Spleen (tissue), 11 donors: Measurements from ENCODE around the gene NUDT7. TPM values are rescaled to one million over a fixed set of nuclear protein-coding genes. Genes with fewer than 3 reads are reported as not detected.

Experiments
- DNase-seq: peaks from one replicate; pipeline ENCODE4 v3.0.0-alpha.2; 2020
- H3K27ac ChIP-seq, 8 donors: fragments of 200-600 bp; sonication (generic) in 7 of 8; 1 replicate in 4 of 8; 2 replicates in 4 of 8; pipeline versions ENCODE4 v1.5.0 to v1.8.0; 2016 to 2021; ENCODE audit warnings: inconsistent platforms in 4 of 8, mild to moderate bottlenecking in 4 of 8, moderate library complexity in 1 of 8
- H3K27me3 ChIP-seq, 7 donors: fragments of 200-600 bp; sonication (generic) in 6 of 7; replicated peaks in 1 of 7; 1 replicate in 4 of 7; 2 replicates in 3 of 7; pipeline versions ENCODE4 v1.5.0 to v1.8.0; 2016 to 2021; ENCODE audit warnings: inconsistent platforms in 3 of 7, mild to moderate bottlenecking in 1 of 7
- H3K36me3 ChIP-seq, 6 donors: fragments of 200-600 bp; sonication (generic) in 5 of 6; 1 replicate in 4 of 6; 2 replicates in 2 of 6; pipeline versions ENCODE4 v1.5.0 to v1.8.0; 2016 to 2021; ENCODE audit warnings: inconsistent platforms in 2 of 6
- H3K4me1 ChIP-seq, 6 donors: fragments of 200-600 bp; sonication (generic) in 5 of 6; 1 replicate in 3 of 6; 2 replicates in 3 of 6; pipeline versions ENCODE4 v1.5.0 to v1.8.0; 2016 to 2021; ENCODE audit warnings: inconsistent platforms in 3 of 6
- H3K4me3 ChIP-seq, 8 donors: fragments of 200-600 bp; sonication (generic) in 7 of 8; 1 replicate in 4 of 8; 2 replicates in 4 of 8; pipeline versions ENCODE4 v1.5.0 to v1.8.0; 2016 to 2021; ENCODE audit warnings: inconsistent platforms in 4 of 8, mild to moderate bottlenecking in 4 of 8, moderate library complexity in 2 of 8
- H3K9me3 ChIP-seq, 8 donors: fragments of 200-600 bp; sonication (generic) in 7 of 8; 1 replicate in 4 of 8; 2 replicates in 4 of 8; pipeline versions ENCODE4 v1.5.0 to v1.8.0; 2016 to 2021; ENCODE audit warnings: inconsistent platforms in 4 of 8
- CTCF ChIP-seq, 11 experiments: fragments of 200-600 bp in 7 of 11; fragments of 450-650 bp in 4 of 11; sonication (generic) in 4 of 11; IDR thresholded peaks in 8 of 11; conservative IDR thresholded peaks in 3 of 11; 1 replicate in 7 of 11; 2 replicates in 4 of 11; pipeline versions ENCODE4 v1.4.0 to v1.8.0; 2016 to 2021; ENCODE audit warnings: antibody characterized with exemption in 11 of 11, inconsistent platforms in 4 of 11, mild to moderate bottlenecking in 1 of 11
- POLR2A ChIP-seq, 3 donors: fragments of 450-650 bp; IDR thresholded peaks; one replicate each; pipeline ENCODE4 v1.5.1; 2017; ENCODE audit warnings: antibody characterized with exemption in 3 of 3, mild to moderate bottlenecking in 1 of 3
- POLR2AphosphoS5 ChIP-seq, 3 donors: sonication (generic); formaldehyde crosslinking; IDR thresholded peaks; one replicate each; pipeline ENCODE4 v1.5.1; 2017; ENCODE audit warnings: antibody characterized with exemption in 3 of 3
- WGBS, 5 donors: extraction: QIAGEN DNeasy Blood & Tissue Kit in 3 of 5; methylation state at CpG; one replicate each; pipeline versions ENCODE4 v1.1.5 to v1.1.7; 2013 to 2018; 5-methylcytosine and 5-hydroxymethylcytosine counted together
- intact Hi-C: fragments of 100-400 bp; cut with DNase I; formaldehyde crosslinking; loops from one replicate; pipeline ENCODE4 v1.15.0; 2023; ENCODE audit warnings: low total_unique reads
- polyA plus RNA-seq, 3 donors: library from polyadenylated mRNA; stranded (reverse); fragments of 200-250 nt; gene quantifications; one replicate each; pipeline ENCODE4 v1.2.1, GENCODE V29; 2013
- total RNA-seq, 7 donors: library from RNA; depleted of rRNA in 3 of 7; stranded (reverse); fragments of >200 nt in 3 of 7; fragmentation: NEBNext Ultra II Directional in 4 of 7; extraction: Animal tissue kit (Norgen Biotek cat#: 25700) in 4 of 7; gene quantifications; one replicate each; pipeline versions ENCODE4 v1.1.0 to v1.2.1, GENCODE V29; 2016 to 2021
- donor health status: healthy with polysubstance abuse.
- donor health status: DM: no; HTN: no; CAD: no; lungs with moderate emphysema.
- donor health status: DM: no; HTN: no; CAD: no.
- donor health status: Bipolar disorder and iron deficiency.
- donor health status: healthy.
- donor health status: DM: no; HTN: no; CAD: no.
- donor health status: DM: yes; HTN: yes; CAD: no.

NUDT7 gene
- total and polyA plus RNA-seq, 10 donors, result 5.2 to 14.0 (median 9.6) TPM

- Histone ChIP-seq H3K27ac (no peak overlapping the region), H3K4me1 (peaks cover 9 to 24% (median 18%) of the 10 kb centered on the region in 6 donors), H3K36me3 (no peaks in the 10 kb centered on the region), H3K27me3 (peaks cover 3 to 61% (median 40%) of the 10 kb centered on the region in 7 donors), H3K4me3 (no peak overlapping the region), H3K9me3 (no peaks in the 10 kb centered on the region)
- intact Hi-C loops, result no loop called here
- 73 to 94% (median 86%) methylated on average over 2 of the region's 2 CpGs for WGBS, 5 donors
- no peak for DNase-seq
- TF ChIP-seq CTCF (IDR thresholded peaks at IDR 0.05 in 8 of 11, conservative IDR thresholded peaks at IDR 0.05 in 3 of 11) (no peak), POLR2A (IDR thresholded peaks at IDR 0.05) (no peak)
Measured at GRCh38 chr16:77785373-77785764, 63.1 kb downstream of the NUDT7 start.

GRCh38 chr16:77786186-77786847, 64.0 kb downstream of the NUDT7 start:
- H3K36me3 ChIP-seq, result no peaks in the 10 kb centered on the region
- peaks cover 3 to 68% (median 47%) of the 10 kb centered on the region in 7 donors for H3K27me3 ChIP-seq
- H3K4me1 ChIP-seq, result peaks cover 9 to 24% (median 18%) of the 10 kb centered on the region in 6 donors
- no peak for TF ChIP-seq POLR2AphosphoS5 (IDR thresholded peaks at IDR 0.05)
- no peak for TF ChIP-seq POLR2A (IDR thresholded peaks at IDR 0.05)
- TF ChIP-seq CTCF (IDR thresholded peaks at IDR 0.05 in 8 of 11, conservative IDR thresholded peaks at IDR 0.05 in 3 of 11), result no peak
- H3K4me3 ChIP-seq, result no peak overlapping the region
- no peak for DNase-seq
- H3K27ac ChIP-seq, result no peak overlapping the region
- intact Hi-C loops, result no loop called here
- WGBS, 5 donors, result 73 to 84% (median 79%) methylated on average over 5 of the region's 5 CpGs
- H3K9me3 ChIP-seq, result no peaks in the 10 kb centered on the region

GRCh38 chr16:77787452-77787851, 65.1 kb downstream of the NUDT7 start:
- H3K4me3 ChIP-seq, result no peak overlapping the region

More at GRCh38 chr16:77787452-77787851, 65.1 kb downstream of the NUDT7 start:
- TF ChIP-seq POLR2A (IDR thresholded peaks at IDR 0.05) (no peak), CTCF (IDR thresholded peaks at IDR 0.05 in 8 of 11, conservative IDR thresholded peaks at IDR 0.05 in 3 of 11) (no peak), POLR2AphosphoS5 (IDR thresholded peaks at IDR 0.05) (no peak)
- WGBS, 5 donors, result 35 to 48% (median 40%) methylated on average over 2 of the region's 2 CpGs
- peaks cover 9 to 24% (median 18%) of the 10 kb centered on the region in 6 donors for H3K4me1 ChIP-seq
- DNase-seq, result no peak
- H3K27me3 ChIP-seq, result peaks cover 3 to 79% (median 49%) of the 10 kb centered on the region in 7 donors
- no peaks in the 10 kb centered on the region for H3K9me3 ChIP-seq
- H3K36me3 ChIP-seq, result no peaks in the 10 kb centered on the region
- no peak overlapping the region for H3K27ac ChIP-seq
- intact Hi-C loops, result no loop called here
